ENCODE data around the gene ERICH3.

The ERICH3 gene

GRCh38 chr1:74673351-74674111 is at the start of gene ERICH3:
Gene ERICH3 (minus strand): TSS chr1:74673792. CDS start chr1:74673519, 273 bp downstream.
- TF ChIP-seq CTCF (conservative IDR thresholded peaks at IDR 0.05): no peak
- no peak for TF ChIP-seq ZFX (IDR thresholded peaks at IDR 0.05)

GRCh38 chr1:74717626-74718025 is 44.0 kb upstream of the ERICH3 start:
- TF ChIP-seq CTCF (conservative IDR thresholded peaks at IDR 0.05): no peak
- TF ChIP-seq ZFX (IDR thresholded peaks at IDR 0.05): no peak
- no peak overlapping the region for H3K27ac ChIP-seq

More at GRCh38 chr1:74673351-74674111, at the start of gene ERICH3:
- no peak within 1 kb of the TSS for H3K27ac ChIP-seq

- TF ChIP-seq CTCF (conservative IDR thresholded peaks at IDR 0.05): no peak
- H3K27ac ChIP-seq: no peak overlapping the region
Measured at GRCh38 chr1:74716822-74717221, 43.2 kb upstream of the ERICH3 start.

GRCh38 chr1:74715806-74716205 is 42.2 kb upstream of the ERICH3 start:
- H3K27ac ChIP-seq: no peak overlapping the region
- TF ChIP-seq ZFX (IDR thresholded peaks at IDR 0.05): no peak
- no peak for TF ChIP-seq CTCF (conservative IDR thresholded peaks at IDR 0.05)

- no peak overlapping the region for H3K27ac ChIP-seq
- no peak for TF ChIP-seq CTCF (conservative IDR thresholded peaks at IDR 0.05)
- no peak for TF ChIP-seq ZFX (IDR thresholded peaks at IDR 0.05)
Measured at GRCh38 chr1:74715236-74715502, 41.6 kb upstream of the ERICH3 start.

GRCh38 chr1:74714429-74715235 is 41.0 kb upstream of the ERICH3 start:
- TF ChIP-seq CTCF (conservative IDR thresholded peaks at IDR 0.05) (no peak), ZFX (IDR thresholded peaks at IDR 0.05) (no peak)

GRCh38 chr1:74713849-74714248 is 40.3 kb upstream of the ERICH3 start:
- no peak for TF ChIP-seq ZFX (IDR thresholded peaks at IDR 0.05)
- no peak overlapping the region for H3K27ac ChIP-seq

More at GRCh38 chr1:74714429-74715235, 41.0 kb upstream of the ERICH3 start:
- H3K27ac ChIP-seq: no peak overlapping the region
